CD14-positive monocyte (primary cell): ENCODE results near the gene GGA1. TPM values are rescaled to one million over a fixed set of nuclear protein-coding genes. Genes with fewer than 3 reads are reported as not detected.

Experiments used
- DNase-seq, 3 donors: peaks; one replicate each; pipeline ENCODE4 v3.0.0-alpha.2; 2011 to 2022
- H2AFZ ChIP-seq: 2 replicates; pipeline ENCODE4 v1.6.0; 2012; ENCODE audit warnings: mild to moderate bottlenecking, low read depth, low read length, inconsistent platforms; ENCODE audit not compliant: insufficient read depth, poor library complexity, severe bottlenecking
- H3K27ac ChIP-seq, 2 donors: 1 replicate in 1 of 2; 2 replicates in 1 of 2; pipeline ENCODE4 v1.5.1; 2012 to 2013; ENCODE audit warnings: low read length in 2 of 2, control low read depth in 1 of 2, inconsistent platforms in 1 of 2, low read depth in 1 of 2, mild to moderate bottlenecking in 1 of 2
- H3K27me3 ChIP-seq, 2 donors: one replicate each; pipeline versions ENCODE4 v1.6.0 to v1.6.1; 2011 to 2013; ENCODE audit warnings: low read length in 2 of 2; ENCODE audit not compliant: control insufficient read depth in 2 of 2, insufficient read depth in 2 of 2
- H3K36me3 ChIP-seq, 2 donors: replicated peaks in 1 of 2; 1 replicate in 1 of 2; 2 replicates in 1 of 2; pipeline versions ENCODE4 v1.5.1 to v1.6.1; 2012 to 2013; ENCODE audit warnings: low read length in 2 of 2, control low read depth in 1 of 2, inconsistent platforms in 1 of 2, mild to moderate bottlenecking in 1 of 2; ENCODE audit not compliant: insufficient read depth in 2 of 2, control insufficient read depth in 1 of 2
- H3K4me1 ChIP-seq, 2 donors: 1 replicate in 1 of 2; 2 replicates in 1 of 2; pipeline versions ENCODE4 v1.5.1 to v1.6.1; 2012 to 2013; ENCODE audit warnings: low read length in 2 of 2, control low read depth in 1 of 2, inconsistent platforms in 1 of 2, mild to moderate bottlenecking in 1 of 2, moderate library complexity in 1 of 2; ENCODE audit not compliant: insufficient read depth in 2 of 2, control insufficient read depth in 1 of 2
- H3K4me2 ChIP-seq: replicated peaks from 2 replicates; pipeline ENCODE3; 2012; ENCODE audit warnings: low read length, moderate library complexity, mild to moderate bottlenecking; ENCODE audit not compliant: poor library complexity, severe bottlenecking; ENCODE audit errors: extremely low read depth
- H3K4me3 ChIP-seq, 3 experiments: fragments of 200-600 bp in 1 of 3; sonication (generic) in 1 of 3; replicated peaks in 1 of 3; 1 replicate in 2 of 3; 2 replicates in 1 of 3; pipeline ENCODE4 v1.5.1; 2011 to 2013; ENCODE audit warnings: low read length in 3 of 3, mild to moderate bottlenecking in 3 of 3, control low read depth in 2 of 3, low read depth in 2 of 3, inconsistent platforms in 1 of 3, moderate library complexity in 1 of 3
- H3K79me2 ChIP-seq: 2 replicates; pipeline ENCODE4 v1.6.0; 2012; ENCODE audit warnings: mild to moderate bottlenecking, control low read depth, inconsistent platforms, low read length, moderate library complexity; ENCODE audit not compliant: insufficient read depth
- H3K9ac ChIP-seq: 2 replicates; pipeline ENCODE4 v1.6.0; 2017; ENCODE audit warnings: low read length, mild to moderate bottlenecking; ENCODE audit not compliant: insufficient read depth, poor library complexity, severe bottlenecking
- H3K9me3 ChIP-seq, 2 donors: replicated peaks in 1 of 2; 1 replicate in 1 of 2; 2 replicates in 1 of 2; pipeline versions ENCODE4 v1.5.1 to v1.6.1; 2012 to 2013; ENCODE audit warnings: low read length in 2 of 2, control low read depth in 1 of 2; ENCODE audit not compliant: control insufficient read depth in 1 of 2, insufficient read depth in 1 of 2
- H4K20me1 ChIP-seq: 2 replicates; pipeline ENCODE4 v1.6.0; 2012; ENCODE audit warnings: mild to moderate bottlenecking, low read length, control low read depth, moderate library complexity; ENCODE audit not compliant: insufficient read depth
- H3K27ac Mint-ChIP-seq, 7 donors: one replicate each; pipeline ENCODE4 v1.8.0; 2020; ENCODE audit warnings: mild to moderate bottlenecking in 7 of 7, mixed read lengths in 7 of 7, moderate library complexity in 6 of 7, inconsistent platforms in 2 of 7
- H3K27me3 Mint-ChIP-seq, 3 donors: one replicate each; pipeline ENCODE4 v1.8.0; 2021 to 2022; ENCODE audit warnings: low read depth in 3 of 3, mild to moderate bottlenecking in 3 of 3, mixed read lengths in 3 of 3, moderate library complexity in 3 of 3, inconsistent platforms in 1 of 3
- H3K36me3 Mint-ChIP-seq, 2 donors: one replicate each; pipeline ENCODE4 v1.8.0; 2020; ENCODE audit warnings: mixed read lengths in 2 of 2, inconsistent platforms in 1 of 2, mild to moderate bottlenecking in 1 of 2
- H3K4me1 Mint-ChIP-seq: one replicate; pipeline ENCODE4 v1.8.0; 2020; ENCODE audit warnings: mild to moderate bottlenecking, mixed read lengths
- H3K4me3 Mint-ChIP-seq, 2 donors: one replicate each; pipeline ENCODE4 v1.8.0; 2020; ENCODE audit warnings: mild to moderate bottlenecking in 2 of 2, mixed read lengths in 2 of 2, moderate library complexity in 1 of 2
- H3K9me3 Mint-ChIP-seq, 7 donors: one replicate each; pipeline ENCODE4 v1.8.0; 2020 to 2022; ENCODE audit warnings: mixed read lengths in 7 of 7, mild to moderate bottlenecking in 6 of 7, moderate library complexity in 6 of 7, inconsistent platforms in 2 of 7
- WGBS: methylation state at CpG from one replicate; pipeline ENCODE4 v1.1.5; 2013; ENCODE audit warnings: missing lambda C conversion rate; ENCODE audit not compliant: insufficient coverage; 5-methylcytosine and 5-hydroxymethylcytosine counted together
- intact Hi-C, 2 donors: fragments of 100-400 bp; cut with micrococcal nuclease; formaldehyde crosslinking; loops; one replicate each; pipeline versions ENCODE4 v1.15.0 to v1.15.1; 2023
- polyA plus RNA-seq, 3 donors: library from polyadenylated mRNA; depleted of rRNA in 1 of 3; unstranded in 2 of 3; stranded (reverse) in 1 of 3; fragments of 300-500 nt in 2 of 3; fragments of >200 nt in 1 of 3; fragmentation: Illumina TruSeq in 2 of 3; gene quantifications; 1 replicate in 2 of 3; 2 replicates in 1 of 3; pipeline ENCODE4 v1.2.3, GENCODE V29; 2012 to 2021
- TF ChIP-seq, protein P1 (sequence below): fragments of 200-600 bp; IDR thresholded peaks from one replicate; pipeline ENCODE4 v1.8.0; 2022; ENCODE audit warnings: antibody characterized with exemption, mild to moderate bottlenecking

Gene GGA1
- polyA plus RNA-seq, 3 donors = 19.8 to 91.0 (median 24.8) TPM

DNA sequence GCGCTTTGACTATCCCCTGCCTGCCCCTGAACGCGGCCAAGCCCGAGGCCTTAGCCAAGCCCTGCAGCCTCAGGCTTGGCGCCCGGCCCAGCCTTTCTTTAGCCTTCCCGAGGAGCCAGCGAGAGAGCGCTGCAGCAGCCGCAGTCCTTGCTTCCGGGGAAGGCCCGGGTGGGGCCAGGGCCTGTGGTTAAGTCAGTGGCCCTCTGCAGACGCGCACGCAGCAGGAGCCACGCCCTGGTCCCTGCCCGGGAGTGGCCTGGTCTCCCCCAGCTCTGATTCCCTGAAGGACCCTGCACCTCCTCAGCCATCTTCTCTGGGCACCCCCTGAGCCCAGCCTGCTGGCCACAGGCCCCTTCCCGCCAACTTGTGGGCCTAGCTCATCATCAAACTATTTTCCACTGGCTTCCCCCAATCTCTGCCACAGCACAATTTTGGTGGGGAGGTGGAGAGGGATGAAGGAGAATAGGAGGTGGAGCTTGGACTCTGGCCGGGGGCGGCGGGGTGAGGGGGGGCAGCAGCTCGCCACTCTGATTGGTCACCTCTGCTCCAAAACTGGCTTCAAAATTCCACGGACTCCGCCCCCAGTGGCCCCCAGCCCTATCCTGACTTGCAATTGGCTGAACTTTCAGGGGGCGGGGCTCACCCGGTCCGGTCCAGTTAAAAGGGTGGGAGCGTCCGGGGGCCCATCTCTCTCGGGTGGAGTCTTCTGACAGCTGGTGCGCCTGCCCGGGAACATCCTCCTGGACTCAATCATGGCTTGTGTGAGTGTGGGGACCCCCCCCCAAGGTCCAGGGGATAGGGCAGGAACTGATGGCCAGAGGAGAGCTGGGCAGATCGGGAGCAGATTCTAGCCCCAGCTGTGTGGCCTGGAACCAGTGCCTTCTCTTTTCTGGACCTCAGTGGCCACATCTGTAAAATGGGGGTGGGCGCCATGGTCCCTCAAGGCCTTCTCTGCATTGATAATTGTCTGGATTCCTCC, 66.6 kb downstream of the GGA1 start, which contains the start of gene LGALS1:
LGALS1 (plus strand) TSS at position 686 of the 979 bp plus-strand sequence; CDS start at position 753, 67 bp downstream.
- peaks cover 43% of the 10 kb centered on the region for H4K20me1 ChIP-seq
- H3K9me3 ChIP-seq = no peaks in the 10 kb centered on the region
- 8% methylated on average over 31 of the region's 34 CpGs for WGBS
- TF ChIP-seq, protein P1, sequence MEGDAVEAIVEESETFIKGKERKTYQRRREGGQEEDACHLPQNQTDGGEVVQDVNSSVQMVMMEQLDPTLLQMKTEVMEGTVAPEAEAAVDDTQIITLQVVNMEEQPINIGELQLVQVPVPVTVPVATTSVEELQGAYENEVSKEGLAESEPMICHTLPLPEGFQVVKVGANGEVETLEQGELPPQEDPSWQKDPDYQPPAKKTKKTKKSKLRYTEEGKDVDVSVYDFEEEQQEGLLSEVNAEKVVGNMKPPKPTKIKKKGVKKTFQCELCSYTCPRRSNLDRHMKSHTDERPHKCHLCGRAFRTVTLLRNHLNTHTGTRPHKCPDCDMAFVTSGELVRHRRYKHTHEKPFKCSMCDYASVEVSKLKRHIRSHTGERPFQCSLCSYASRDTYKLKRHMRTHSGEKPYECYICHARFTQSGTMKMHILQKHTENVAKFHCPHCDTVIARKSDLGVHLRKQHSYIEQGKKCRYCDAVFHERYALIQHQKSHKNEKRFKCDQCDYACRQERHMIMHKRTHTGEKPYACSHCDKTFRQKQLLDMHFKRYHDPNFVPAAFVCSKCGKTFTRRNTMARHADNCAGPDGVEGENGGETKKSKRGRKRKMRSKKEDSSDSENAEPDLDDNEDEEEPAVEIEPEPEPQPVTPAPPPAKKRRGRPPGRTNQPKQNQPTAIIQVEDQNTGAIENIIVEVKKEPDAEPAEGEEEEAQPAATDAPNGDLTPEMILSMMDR = no peak
- Mint-ChIP-seq H3K4me3 (peak within 1 kb of the TSS; percentile 78 to 96), H3K9me3 (no peaks in the 10 kb centered on the region), H3K27me3 (peaks cover 0 to 2% (median 2%) of the 10 kb centered on the region in 3 donors), H3K4me1 (peaks cover 46% of the 10 kb centered on the region), H3K36me3 (peaks cover 13 to 28% of the 10 kb centered on the region in 2 donors), H3K27ac (peak within 1 kb of the TSS; percentile 91 to 99 (median 95))
- H3K27ac ChIP-seq = peak within 1 kb of the TSS; percentile 80 to 91
- H3K36me3 ChIP-seq = peaks cover 16 to 22% of the 10 kb centered on the region in 2 donors
- peak; percentile 85 to 89 (median 85) for DNase-seq
- peaks cover 62 to 67% of the 10 kb centered on the region in 2 donors for H3K4me1 ChIP-seq
- H3K4me3 ChIP-seq = peak within 1 kb of the TSS; percentile 62 to 98 (median 76)
- H3K9ac ChIP-seq = peak within 1 kb of the TSS; percentile 88
- intact Hi-C loops = loop anchor here in 1 of 2 donors (10.0 kb wide), 2 partner anchors 70 to 170 kb away; partner anchors contain the start of genes ANKRD54 and EIF3L
- peaks cover 55% of the 10 kb centered on the region for H3K79me2 ChIP-seq
- H2AFZ ChIP-seq = peak within 1 kb of the TSS; percentile 64
- no peaks in the 10 kb centered on the region for H3K27me3 ChIP-seq
- peak within 1 kb of the TSS; percentile 100 for H3K4me2 ChIP-seq
